NT2/D1 (cell line): ENCODE measurements around the gene R3HCC1L.

Experiments
- YY1 ChIP-seq: IDR thresholded peaks from 2 replicates; pipeline ENCODE4 v1.6.1; 2011; ENCODE audit not compliant: insufficient read length, insufficient read depth
- ZNF274 ChIP-seq: IDR thresholded peaks from 2 replicates; pipeline ENCODE4 v1.6.1; 2011; ENCODE audit warnings: mild to moderate bottlenecking, low read depth, low read length

- TF ChIP-seq YY1 (no peak), ZNF274 (no peak)
Observed at GRCh38 chr10:98131619-98132018, 2.8 kb upstream of the R3HCC1L start.
